WTC11 (cell line): ENCODE data around the gene CORO2B. TPM values are rescaled to one million over a fixed set of nuclear protein-coding genes. Genes with fewer than 3 reads are reported as not detected.

Experiments used
- ATAC-seq: fragments of 200-7000 bp; cut with Tn5 transposase; 2 replicates; pipeline ENCODE4 v1.10.0; 2021; ENCODE audit warnings: mild to moderate bottlenecking, moderate library complexity
- CTCF ChIA-PET: fragments of 300-600 bp; sonication (Branson Sonifier 250); formaldehyde crosslinking; loops from one replicate; lab custom pipeline; 2021; ENCODE audit warnings: antibody characterized with exemption; lab: Charles Lee
- POLR2A ChIA-PET: fragments of 350-600 bp; sonication (Branson Sonifier 250); formaldehyde crosslinking; loops from one replicate; lab custom pipeline; 2021; ENCODE audit warnings: antibody characterized with exemption; lab: Charles Lee
- DNase-seq: peaks from one replicate; pipeline ENCODE4 v3.0.0; 2021; ENCODE audit warnings: low spot score
- H3K27ac Mint-ChIP-seq: 2 replicates; pipeline ENCODE4 v1.8.0; 2021; ENCODE audit warnings: mixed read lengths
- H3K27me3 Mint-ChIP-seq: 2 replicates; pipeline ENCODE4 v1.8.0; 2021; ENCODE audit warnings: low read depth, mild to moderate bottlenecking, moderate library complexity, mixed read lengths
- H3K36me3 Mint-ChIP-seq: 2 replicates; pipeline ENCODE4 v1.8.0; 2021; ENCODE audit warnings: mixed read lengths
- H3K4me1 Mint-ChIP-seq: 2 replicates; pipeline ENCODE4 v1.8.0; 2022; ENCODE audit warnings: mixed read lengths
- H3K4me3 Mint-ChIP-seq: 2 replicates; pipeline ENCODE4 v1.8.0; 2021; ENCODE audit warnings: mild to moderate bottlenecking, moderate library complexity, mixed read lengths
- H3K9me3 Mint-ChIP-seq: 2 replicates; pipeline ENCODE4 v1.8.0; 2021; ENCODE audit warnings: mixed read lengths
- ATF1 ChIP-seq: sonication (generic); formaldehyde crosslinking; IDR thresholded peaks from 2 replicates; pipeline ENCODE4 v1.8.1; 2023; ENCODE audit warnings: mild to moderate bottlenecking, moderate library complexity, missing genetic modification reagents
- E2F5 ChIP-seq: sonication (generic); formaldehyde crosslinking; IDR thresholded peaks from 2 replicates; pipeline ENCODE4 v1.8.1; 2022; ENCODE audit warnings: mild to moderate bottlenecking, moderate library complexity, missing genetic modification reagents
- FOXJ3 ChIP-seq: sonication (generic); formaldehyde crosslinking; IDR thresholded peaks from 2 replicates; pipeline ENCODE4 v1.9.0; 2021; ENCODE audit warnings: missing genetic modification reagents, mild to moderate bottlenecking, borderline replicate concordance
- FOXP1 ChIP-seq: sonication (generic); formaldehyde crosslinking; IDR thresholded peaks from 2 replicates; pipeline ENCODE4 v1.8.0; 2022; ENCODE audit warnings: missing genetic modification reagents, mild to moderate bottlenecking, moderate library complexity, borderline replicate concordance
- GTF2I ChIP-seq: fragments of 250-450 bp; sonication (Bioruptor Pico); conservative IDR thresholded peaks from 2 replicates; pipeline ENCODE4 v1.4.0; 2021; ENCODE audit warnings: mild to moderate bottlenecking
- IRF2 ChIP-seq: sonication (generic); formaldehyde crosslinking; IDR thresholded peaks from 2 replicates; pipeline ENCODE4 v1.8.0; 2022; ENCODE audit warnings: low read depth, missing genetic modification reagents, borderline replicate concordance
- NFE2L1 ChIP-seq: sonication (generic); formaldehyde crosslinking; IDR thresholded peaks from 2 replicates; pipeline ENCODE4 v1.8.1; 2023; ENCODE audit warnings: missing genetic modification reagents
- NR2C2 ChIP-seq: sonication (generic); formaldehyde crosslinking; IDR thresholded peaks from 2 replicates; pipeline ENCODE4 v1.8.0; 2022; ENCODE audit warnings: mild to moderate bottlenecking, missing genetic modification reagents
- SP1 ChIP-seq: sonication (generic); formaldehyde crosslinking; conservative IDR thresholded peaks from 2 replicates; pipeline ENCODE4 v1.8.1; 2022; ENCODE audit warnings: missing genetic modification reagents
- TEAD4 ChIP-seq: sonication (generic); formaldehyde crosslinking; IDR thresholded peaks from 2 replicates; pipeline ENCODE4 v1.8.0; 2022; ENCODE audit warnings: mild to moderate bottlenecking, missing genetic modification reagents
- TP53 ChIP-seq: sonication (generic); formaldehyde crosslinking; IDR thresholded peaks from 2 replicates; pipeline ENCODE4 v1.8.1; 2023; ENCODE audit warnings: mild to moderate bottlenecking, missing genetic modification reagents
- ZNF423 ChIP-seq: fragments of 250-450 bp; sonication (Bioruptor Pico); IDR thresholded peaks from 2 replicates; pipeline ENCODE4 v2.1.2; 2022; ENCODE audit warnings: mild to moderate bottlenecking, moderate library complexity
- ZNF512 ChIP-seq: sonication (generic); formaldehyde crosslinking; IDR thresholded peaks from 2 replicates; pipeline ENCODE4 v1.8.1; 2022; ENCODE audit warnings: missing genetic modification reagents, borderline replicate concordance
- ZNF671 ChIP-seq: fragments of 250-450 bp; sonication (Bioruptor Pico); IDR thresholded peaks from 2 replicates; pipeline ENCODE4 v1.8.0; 2021; ENCODE audit warnings: mild to moderate bottlenecking
- total RNA-seq: library from RNA; stranded (reverse); gene quantifications from 3 replicates; pipeline ENCODE4 v1.2.3, GENCODE V29; 2021
- TF ChIP-seq, protein P1 (sequence below): sonication (generic); formaldehyde crosslinking; IDR thresholded peaks from 2 replicates; pipeline ENCODE4 v1.8.0; 2023; ENCODE audit warnings: missing genetic modification reagents, mild to moderate bottlenecking, borderline replicate concordance
- TF ChIP-seq, protein P2 (sequence below): fragments of 250-450 bp; sonication (Bioruptor Pico); conservative IDR thresholded peaks from 2 replicates; pipeline ENCODE4 v1.9.0; 2021; ENCODE audit warnings: mild to moderate bottlenecking
- TF ChIP-seq, protein P3 (sequence below): fragments of 250-450 bp; sonication (Bioruptor Pico); IDR thresholded peaks from 2 replicates; pipeline ENCODE4 v1.9.0; 2021; ENCODE audit warnings: mild to moderate bottlenecking

The CORO2B gene
- total RNA-seq, 1 experiment from 2014 or later: 4.9 TPM

GRCh38 chr15:68564173-68564572 is 14.6 kb upstream of the CORO2B start (continued):
- TF ChIP-seq ZNF423 (CRISPR knock-in tag): no peak
- TF ChIP-seq GTF2I (CRISPR knock-in tag): no peak
- TF ChIP-seq, protein P1, sequence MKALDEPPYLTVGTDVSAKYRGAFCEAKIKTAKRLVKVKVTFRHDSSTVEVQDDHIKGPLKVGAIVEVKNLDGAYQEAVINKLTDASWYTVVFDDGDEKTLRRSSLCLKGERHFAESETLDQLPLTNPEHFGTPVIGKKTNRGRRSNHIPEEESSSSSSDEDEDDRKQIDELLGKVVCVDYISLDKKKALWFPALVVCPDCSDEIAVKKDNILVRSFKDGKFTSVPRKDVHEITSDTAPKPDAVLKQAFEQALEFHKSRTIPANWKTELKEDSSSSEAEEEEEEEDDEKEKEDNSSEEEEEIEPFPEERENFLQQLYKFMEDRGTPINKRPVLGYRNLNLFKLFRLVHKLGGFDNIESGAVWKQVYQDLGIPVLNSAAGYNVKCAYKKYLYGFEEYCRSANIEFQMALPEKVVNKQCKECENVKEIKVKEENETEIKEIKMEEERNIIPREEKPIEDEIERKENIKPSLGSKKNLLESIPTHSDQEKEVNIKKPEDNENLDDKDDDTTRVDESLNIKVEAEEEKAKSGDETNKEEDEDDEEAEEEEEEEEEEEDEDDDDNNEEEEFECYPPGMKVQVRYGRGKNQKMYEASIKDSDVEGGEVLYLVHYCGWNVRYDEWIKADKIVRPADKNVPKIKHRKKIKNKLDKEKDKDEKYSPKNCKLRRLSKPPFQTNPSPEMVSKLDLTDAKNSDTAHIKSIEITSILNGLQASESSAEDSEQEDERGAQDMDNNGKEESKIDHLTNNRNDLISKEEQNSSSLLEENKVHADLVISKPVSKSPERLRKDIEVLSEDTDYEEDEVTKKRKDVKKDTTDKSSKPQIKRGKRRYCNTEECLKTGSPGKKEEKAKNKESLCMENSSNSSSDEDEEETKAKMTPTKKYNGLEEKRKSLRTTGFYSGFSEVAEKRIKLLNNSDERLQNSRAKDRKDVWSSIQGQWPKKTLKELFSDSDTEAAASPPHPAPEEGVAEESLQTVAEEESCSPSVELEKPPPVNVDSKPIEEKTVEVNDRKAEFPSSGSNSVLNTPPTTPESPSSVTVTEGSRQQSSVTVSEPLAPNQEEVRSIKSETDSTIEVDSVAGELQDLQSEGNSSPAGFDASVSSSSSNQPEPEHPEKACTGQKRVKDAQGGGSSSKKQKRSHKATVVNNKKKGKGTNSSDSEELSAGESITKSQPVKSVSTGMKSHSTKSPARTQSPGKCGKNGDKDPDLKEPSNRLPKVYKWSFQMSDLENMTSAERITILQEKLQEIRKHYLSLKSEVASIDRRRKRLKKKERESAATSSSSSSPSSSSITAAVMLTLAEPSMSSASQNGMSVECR (CRISPR knock-in tag): no peak
- TF ChIP-seq E2F5 (CRISPR knock-in tag): no peak
- TF ChIP-seq, all 79 proteins: peak for 0

DNA sequence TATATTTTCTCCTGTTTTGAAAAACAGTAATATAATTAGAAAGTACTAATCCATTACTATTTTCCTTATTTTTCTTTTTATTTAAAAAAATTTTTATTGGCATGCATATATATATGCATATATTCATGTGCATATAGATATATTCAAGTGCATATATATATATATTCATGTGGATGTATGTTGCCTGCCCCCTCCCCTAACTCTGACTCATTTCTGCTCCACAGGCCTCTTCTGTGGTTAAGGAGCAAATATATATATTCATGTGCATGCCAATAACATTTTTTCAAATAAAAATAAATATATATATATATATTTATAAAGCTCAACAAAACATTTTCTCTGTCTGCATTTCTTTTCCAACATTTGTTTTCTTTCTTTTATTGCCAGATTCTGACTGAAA is 13.6 kb upstream of the CORO2B start:
- Mint-ChIP-seq H3K9me3 (no peaks in the 10 kb centered on the region; the same call in 1 of the 2 replicates), H3K27ac (no peak overlapping the region), H3K4me3 (no peak overlapping the region)
- ATAC-seq (no peak), DNase-seq (no peak)
- CTCF ChIA-PET: interaction anchor here (1.2 to 3.7 kb wide), 2 partner anchors 11 to 108 kb away, joined by 4 to 14 read pairs; no protein-coding TSS in a partner anchor
- POLR2A ChIA-PET: interaction anchor here (1.1 kb wide), 1 partner anchor 108 kb away, joined by 3 read pairs; no protein-coding TSS in a partner anchor
- TF ChIP-seq IRF2 (no peak), FOXP1 (CRISPR knock-in tag) (no peak), FOXJ3 (CRISPR knock-in tag) (no peak), SP1 (CRISPR knock-in tag) (no peak), TP53 (CRISPR knock-in tag) (no peak), TEAD4 (CRISPR knock-in tag) (no peak), NFE2L1 (CRISPR knock-in tag) (no peak), ZNF423 (CRISPR knock-in tag) (no peak), ATF1 (CRISPR knock-in tag) (no peak), NR2C2 (CRISPR knock-in tag) (no peak), ZNF671 (CRISPR knock-in tag) (no peak), ZNF512 (CRISPR knock-in tag) (no peak)
- TF ChIP-seq, protein P2, sequence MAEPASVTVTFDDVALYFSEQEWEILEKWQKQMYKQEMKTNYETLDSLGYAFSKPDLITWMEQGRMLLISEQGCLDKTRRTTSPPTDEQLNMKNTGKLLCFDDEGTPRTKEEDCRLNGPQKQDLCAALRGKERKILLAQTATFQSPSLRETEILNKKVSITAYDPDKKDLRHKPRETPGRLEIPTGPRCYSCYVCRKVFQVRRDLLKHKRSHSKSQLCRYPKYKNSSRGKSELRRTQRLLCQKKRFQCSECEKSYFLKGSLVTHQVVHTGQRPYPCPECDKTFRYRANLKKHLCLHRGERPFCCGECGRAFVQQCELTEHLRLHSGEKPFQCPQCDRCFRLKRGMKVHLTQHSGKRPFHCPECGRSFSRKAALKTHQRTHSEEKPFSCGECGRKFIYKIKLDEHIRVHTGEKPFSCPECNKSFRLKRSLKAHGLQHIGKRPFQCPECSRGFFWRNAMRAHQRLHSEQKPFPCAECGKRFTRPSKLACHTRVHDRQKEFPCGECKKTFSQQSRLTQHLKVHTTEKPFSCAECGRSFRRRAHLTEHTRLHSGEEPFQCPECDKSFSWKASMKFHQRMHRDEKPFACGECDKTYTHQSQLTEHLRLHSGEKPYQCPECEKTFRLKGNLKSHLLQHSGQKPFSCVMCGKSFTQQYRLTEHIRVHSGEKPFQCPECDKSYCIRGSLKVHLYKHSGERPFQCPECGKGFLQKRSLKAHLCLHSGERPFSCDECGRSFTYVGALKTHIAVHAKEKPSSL (CRISPR knock-in tag): no peak
- TF ChIP-seq, protein P3, sequence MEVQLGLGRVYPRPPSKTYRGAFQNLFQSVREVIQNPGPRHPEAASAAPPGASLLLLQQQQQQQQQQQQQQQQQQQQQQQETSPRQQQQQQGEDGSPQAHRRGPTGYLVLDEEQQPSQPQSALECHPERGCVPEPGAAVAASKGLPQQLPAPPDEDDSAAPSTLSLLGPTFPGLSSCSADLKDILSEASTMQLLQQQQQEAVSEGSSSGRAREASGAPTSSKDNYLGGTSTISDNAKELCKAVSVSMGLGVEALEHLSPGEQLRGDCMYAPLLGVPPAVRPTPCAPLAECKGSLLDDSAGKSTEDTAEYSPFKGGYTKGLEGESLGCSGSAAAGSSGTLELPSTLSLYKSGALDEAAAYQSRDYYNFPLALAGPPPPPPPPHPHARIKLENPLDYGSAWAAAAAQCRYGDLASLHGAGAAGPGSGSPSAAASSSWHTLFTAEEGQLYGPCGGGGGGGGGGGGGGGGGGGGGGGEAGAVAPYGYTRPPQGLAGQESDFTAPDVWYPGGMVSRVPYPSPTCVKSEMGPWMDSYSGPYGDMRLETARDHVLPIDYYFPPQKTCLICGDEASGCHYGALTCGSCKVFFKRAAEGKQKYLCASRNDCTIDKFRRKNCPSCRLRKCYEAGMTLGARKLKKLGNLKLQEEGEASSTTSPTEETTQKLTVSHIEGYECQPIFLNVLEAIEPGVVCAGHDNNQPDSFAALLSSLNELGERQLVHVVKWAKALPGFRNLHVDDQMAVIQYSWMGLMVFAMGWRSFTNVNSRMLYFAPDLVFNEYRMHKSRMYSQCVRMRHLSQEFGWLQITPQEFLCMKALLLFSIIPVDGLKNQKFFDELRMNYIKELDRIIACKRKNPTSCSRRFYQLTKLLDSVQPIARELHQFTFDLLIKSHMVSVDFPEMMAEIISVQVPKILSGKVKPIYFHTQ: no peak
- TF ChIP-seq, all 79 proteins: peak for 0
- H3K4me1 Mint-ChIP-seq: peaks cover 35% of the 10 kb centered on the region
- H3K27me3 Mint-ChIP-seq: peaks cover 5% of the 10 kb centered on the region
- no peaks in the 10 kb centered on the region; the same call in 1 of the 2 replicates for H3K36me3 Mint-ChIP-seq
